PC-9 (cell line): ENCODE measurements around the gene PUS1. TPM values are rescaled to one million over a fixed set of nuclear protein-coding genes. Genes with fewer than 3 reads are reported as not detected.

Experiments
- BruUV-seq: library from RNA; stranded (reverse); fragments of 400-500 nt; replicated peaks from 2 replicates; lab custom pipeline; 2021; lab: Mats Ljungman, UMichigan
- CTCF ChIA-PET: fragments of 300-600 bp; sonication (Branson Sonifier 250); formaldehyde crosslinking; loops from one replicate; lab custom pipeline; 2022; ENCODE audit warnings: antibody characterized with exemption; lab: Charles Lee
- POLR2A ChIA-PET: fragments of 300-600 bp; sonication (Branson Sonifier 250); formaldehyde crosslinking; loops from one replicate; lab custom pipeline; 2022; ENCODE audit warnings: antibody characterized with exemption; ENCODE audit not compliant: unreplicated experiment; lab: Charles Lee
- DNase-seq, 2 experiments: peaks; one replicate each; pipeline versions ENCODE4 v3.0.0 to v3.0.0-alpha.2; 2015 to 2022; ENCODE audit warnings: mixed read lengths in 1 of 2
- H2AFZ ChIP-seq: fragments of 200-600 bp; sonication (generic); 2 replicates; pipeline ENCODE4 v1.8.1; 2017; ENCODE audit warnings: antibody characterized with exemption
- H3F3A ChIP-seq: fragments of 200-600 bp; sonication (generic); 2 replicates; pipeline ENCODE4 v1.8.1; 2017; ENCODE audit warnings: antibody characterized with exemption, mild to moderate bottlenecking, low read depth; ENCODE audit not compliant: insufficient read depth
- H3K27ac ChIP-seq: fragments of 200-600 bp; sonication (generic); 2 replicates; pipeline ENCODE4 v1.6.1; 2016; ENCODE audit warnings: mixed run types
- H3K27me3 ChIP-seq: fragments of 200-600 bp; sonication (generic); 2 replicates; pipeline ENCODE4 v1.6.1; 2016; ENCODE audit warnings: low read depth, mixed run types; ENCODE audit not compliant: insufficient read depth
- H3K36me3 ChIP-seq: fragments of 200-600 bp; sonication (generic); 2 replicates; pipeline ENCODE4 v1.6.1; 2016; ENCODE audit warnings: low read depth, mixed run types
- H3K4me1 ChIP-seq: fragments of 200-600 bp; sonication (generic); replicated peaks from 2 replicates; pipeline ENCODE4 v1.6.1; 2016; ENCODE audit warnings: mixed run types; ENCODE audit not compliant: insufficient read depth
- H3K4me2 ChIP-seq: fragments of 200-600 bp; sonication (generic); 2 replicates; pipeline ENCODE4 v1.6.1; 2017; ENCODE audit warnings: mixed run types
- H3K4me3 ChIP-seq: fragments of 200-600 bp; sonication (generic); 2 replicates; pipeline ENCODE4 v1.6.1; 2016; ENCODE audit warnings: mixed run types
- H3K79me2 ChIP-seq: fragments of 200-600 bp; sonication (generic); 2 replicates; pipeline ENCODE4 v1.6.1; 2017; ENCODE audit warnings: low read depth, mixed run types
- H3K9me2 ChIP-seq: fragments of 200-600 bp; sonication (generic); 2 replicates; pipeline ENCODE4 v1.8.1; 2017; ENCODE audit warnings: mild to moderate bottlenecking; ENCODE audit not compliant: insufficient read depth
- H3K9me3 ChIP-seq: fragments of 200-600 bp; sonication (generic); 2 replicates; pipeline ENCODE4 v1.8.1; 2016; ENCODE audit warnings: low read depth; ENCODE audit not compliant: insufficient read depth
- H4K20me1 ChIP-seq: fragments of 200-600 bp; sonication (generic); 2 replicates; pipeline ENCODE4 v1.8.1; 2017; ENCODE audit not compliant: insufficient read depth
- CTCF ChIP-seq: fragments of 200-600 bp; sonication (generic); conservative IDR thresholded peaks from 2 replicates; pipeline ENCODE4 v1.6.1; 2017; ENCODE audit warnings: mixed run types, antibody characterized with exemption, mild to moderate bottlenecking, moderate library complexity
- EZH2 ChIP-seq: fragments of 200-600 bp; sonication (generic); IDR thresholded peaks from 2 replicates; pipeline ENCODE4 v1.8.0; 2017; ENCODE audit warnings: antibody characterized with exemption, low read depth
- intact Hi-C: fragments of 100-400 bp; cut with micrococcal nuclease; formaldehyde crosslinking; loops from one replicate; pipeline ENCODE4 v1.10.0; 2022; ENCODE audit not compliant: unreplicated experiment
- total RNA-seq: library from RNA; stranded (reverse); gene quantifications from 2 replicates; pipeline ENCODE4 v1.2.3, GENCODE V29; 2021

PUS1 gene
- total RNA-seq, 1 experiment from 2014 or later = 37.0 TPM

GRCh38 chr12:131929581-131930456 is 743 bp downstream of the PUS1 start:
- ChIA-PET POLR2A (interaction anchor here (0.6 kb wide), 1 partner anchor 56 kb away, joined by 3 read pairs; no protein-coding TSS in a partner anchor), CTCF (interaction anchor here (0.6 to 1.1 kb wide), 2 partner anchors 26 to 78 kb away, joined by 3 read pairs; no protein-coding TSS in a partner anchor)
- peaks cover 19% of the 10 kb centered on the region for H4K20me1 ChIP-seq
- H3K36me3 ChIP-seq = peaks cover 14% of the 10 kb centered on the region
- no TSS peak for BruUV-seq
- DNase-seq = peak in 1 of 2 experiments; percentile 39
- H3K9me2 ChIP-seq = no peaks in the 10 kb centered on the region
- peak overlapping the region; percentile 98 for H3K4me3 ChIP-seq
- H3F3A ChIP-seq = peaks cover 9% of the 10 kb centered on the region
- intact Hi-C loops = loop anchor here (2.0 to 5.0 kb wide), 2 partner anchors 19 to 78 kb away; partner anchors contain the start of gene EP400
- peak overlapping the region; percentile 60; the same call in 1 of the 2 replicates for H3K27ac ChIP-seq
- TF ChIP-seq EZH2 = no peak
- no peak for TF ChIP-seq CTCF
- H3K4me1 ChIP-seq = peaks cover 8% of the 10 kb centered on the region
- H3K4me2 ChIP-seq = peak overlapping the region; percentile 94
- H3K79me2 ChIP-seq = peaks cover 36% of the 10 kb centered on the region
- H3K9me3 ChIP-seq = no peaks in the 10 kb centered on the region
- no peaks in the 10 kb centered on the region for H3K27me3 ChIP-seq
- H2AFZ ChIP-seq = peak overlapping the region; percentile 84; the same call in 1 of the 2 replicates

DNA sequence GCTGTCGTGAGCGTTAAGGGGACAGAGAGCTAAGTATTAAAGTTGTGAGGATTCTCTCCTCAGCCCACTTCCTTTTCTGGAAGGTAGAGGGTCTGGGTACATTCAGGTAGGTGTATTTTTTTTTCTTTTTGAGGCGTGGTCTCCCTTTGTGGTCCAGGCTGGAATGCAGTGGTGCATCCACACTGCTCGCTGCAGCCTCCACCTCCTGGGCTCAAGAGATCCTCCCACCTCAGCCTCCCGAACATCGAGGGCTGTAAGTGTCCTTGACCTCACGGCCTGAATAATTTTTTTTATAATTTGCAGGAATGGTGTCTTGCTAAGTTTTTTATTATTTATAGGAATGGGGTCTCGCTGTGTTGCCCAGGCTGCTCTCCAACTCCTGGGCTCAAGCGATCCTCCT is 1.4 kb downstream of the PUS1 start:
- Histone ChIP-seq H3K4me2 (peak overlapping the region; percentile 94), H3K27me3 (no peaks in the 10 kb centered on the region), H3K79me2 (peaks cover 36% of the 10 kb centered on the region), H3K4me1 (peaks cover 8% of the 10 kb centered on the region), H2AFZ (no peak overlapping the region), H3K36me3 (peaks cover 18% of the 10 kb centered on the region), H3K27ac (no peak overlapping the region), H3K9me3 (no peaks in the 10 kb centered on the region), H3F3A (peaks cover 9% of the 10 kb centered on the region), H3K9me2 (no peaks in the 10 kb centered on the region), H4K20me1 (peaks cover 19% of the 10 kb centered on the region), H3K4me3 (peak overlapping the region; percentile 98)
- DNase-seq = no peak
- CTCF ChIA-PET = interaction anchor here (1.1 kb wide), 1 partner anchor 79 kb away, joined by 3 read pairs; no protein-coding TSS in a partner anchor
- intact Hi-C loops = no loop called here
- TF ChIP-seq CTCF (no peak), EZH2 (no peak)
- POLR2A ChIA-PET = interaction anchor here (0.6 kb wide), 1 partner anchor 57 kb away, joined by 3 read pairs; no protein-coding TSS in a partner anchor
- BruUV-seq = no TSS peak

GRCh38 chr12:131933387-131933786 is 4.3 kb downstream of the PUS1 start:
- Histone ChIP-seq H3K4me1 (peaks cover 8% of the 10 kb centered on the region), H3K79me2 (peaks cover 36% of the 10 kb centered on the region), H3K27me3 (no peaks in the 10 kb centered on the region), H4K20me1 (peaks cover 19% of the 10 kb centered on the region), H3F3A (peaks cover 29% of the 10 kb centered on the region), H2AFZ (no peak overlapping the region), H3K27ac (no peak overlapping the region), H3K4me3 (no peak overlapping the region), H3K9me3 (no peaks in the 10 kb centered on the region), H3K4me2 (no peak overlapping the region), H3K9me2 (no peaks in the 10 kb centered on the region), H3K36me3 (peaks cover 32% of the 10 kb centered on the region)
- TSS peak; percentile 4 for BruUV-seq
- intact Hi-C loops = no loop called here
- TF ChIP-seq EZH2 (no peak), CTCF (no peak)
- no peak for DNase-seq
- ChIA-PET CTCF (no interaction called here), POLR2A (no interaction called here)
